Activated CD8-positive, alpha-beta memory T cell treated with anti-CD3 and anti-CD28 coated beads for 4 hours (primary cell): ENCODE results near the gene TBC1D5.
A peak's percentile ranks its signal among the peaks of the same experiment; 100 is the strongest.
"Not testable (repeated sequence)": the region's sequence is repeated elsewhere in the genome, so short reads cannot be mapped to it uniquely, and the experiment has no call there.

ENCODE experiments used
- DNase-seq, 2 donors: peaks; one replicate each; pipeline ENCODE4 v3.0.0-alpha.2; 2020; ENCODE audit warnings: low read depth in 2 of 2

The TBC1D5 gene

GRCh38 chr3:17742102-17742879 is at the start of gene TBC1D5:
TBC1D5 (minus strand) TSS chr3:17742631; CDS start chr3:17508570, 234,061 bp downstream.
- peak; percentile 74 to 86 for DNase-seq

GRCh38 chr3:17783426-17783825 is 41.0 kb upstream of the TBC1D5 start:
- no peak for DNase-seq

- no peak for DNase-seq
These were observed 40.3 kb upstream of the TBC1D5 start for GRCh38 chr3:17782751-17783150.

- DNase-seq = not testable (repeated sequence)
These were observed 37.9 kb upstream of the TBC1D5 start for GRCh38 chr3:17780369-17780768.

- DNase-seq = not testable (repeated sequence)
These were observed 37.1 kb upstream of the TBC1D5 start for GRCh38 chr3:17779304-17780250.

GRCh38 chr3:17777326-17777725 is 34.9 kb upstream of the TBC1D5 start:
- not testable (repeated sequence) for DNase-seq

- DNase-seq = no peak
These were observed 32.6 kb upstream of the TBC1D5 start for GRCh38 chr3:17775073-17775472.

GRCh38 chr3:17774180-17774910 is 31.9 kb upstream of the TBC1D5 start:
- peak in 1 of 2 donors; percentile 10 for DNase-seq

GRCh38 chr3:17772556-17772955 is 30.1 kb upstream of the TBC1D5 start:
- DNase-seq = no peak

- no peak for DNase-seq
These were observed 29.0 kb upstream of the TBC1D5 start for GRCh38 chr3:17771177-17772017.

GRCh38 chr3:17770682-17771081 is 28.3 kb upstream of the TBC1D5 start:
- no peak for DNase-seq

- DNase-seq = no peak
These were observed 23.5 kb upstream of the TBC1D5 start for GRCh38 chr3:17765819-17766472.

GRCh38 chr3:17761563-17761962 is 19.1 kb upstream of the TBC1D5 start:
- DNase-seq = no peak

- no peak for DNase-seq
These were observed 17.5 kb upstream of the TBC1D5 start for GRCh38 chr3:17759901-17760300.

GRCh38 chr3:17755836-17756235 is 13.4 kb upstream of the TBC1D5 start:
- no peak for DNase-seq

GRCh38 chr3:17753632-17753992 is 11.2 kb upstream of the TBC1D5 start:
- no peak for DNase-seq

GRCh38 chr3:17752876-17753631 is 10.6 kb upstream of the TBC1D5 start:
- DNase-seq = no peak

GRCh38 chr3:17752436-17752835 is 10.0 kb upstream of the TBC1D5 start:
- no peak for DNase-seq

GRCh38 chr3:17749705-17750293 is 7.4 kb upstream of the TBC1D5 start:
- no peak for DNase-seq
